GM21737 (cell line): Measurements from ENCODE around the gene RHEB.
"Not testable (repeated sequence)": the region's sequence is repeated elsewhere in the genome, so short reads cannot be mapped to it uniquely, and the experiment has no call there.

ENCODE experiments used
- ATAC-seq: cut with Tn5 transposase; IDR thresholded peaks from one replicate; pipeline ENCODE4 v1.9.1; 2021; ENCODE audit warnings: mild to moderate bottlenecking, moderate library complexity; ENCODE audit not compliant: unreplicated experiment

The RHEB gene

GRCh38 chr7:151536178-151536577, 16.5 kb upstream of the RHEB start:
- ATAC-seq, result not testable (repeated sequence)

- ATAC-seq, result no peak
Measured at GRCh38 chr7:151529842-151530241, 10.1 kb upstream of the RHEB start.

- ATAC-seq, result no peak
Measured at GRCh38 chr7:151524845-151525244, 5.2 kb upstream of the RHEB start.

GRCh38 chr7:151524331-151524730, 4.6 kb upstream of the RHEB start:
- ATAC-seq, result no peak

- peak; percentile 0 for ATAC-seq
Measured at GRCh38 chr7:151520419-151521261, 945 bp upstream of the RHEB start.

GRCh38 chr7:151518947-151519764, 539 bp downstream of the RHEB start:
- peak; percentile 48 for ATAC-seq

GRCh38 chr7:151518105-151518946, 1.4 kb downstream of the RHEB start:
- no peak for ATAC-seq

GRCh38 chr7:151517601-151518104, 2.0 kb downstream of the RHEB start:
- no peak for ATAC-seq

- ATAC-seq, result no peak
Measured at GRCh38 chr7:151515276-151515565, 4.5 kb downstream of the RHEB start.

GRCh38 chr7:151514461-151515275, 5.0 kb downstream of the RHEB start:
- no peak for ATAC-seq

GRCh38 chr7:151513133-151513532, 6.6 kb downstream of the RHEB start:
- no peak for ATAC-seq

- no peak for ATAC-seq
Measured at GRCh38 chr7:151512353-151512752, 7.3 kb downstream of the RHEB start.

- no peak for ATAC-seq
Measured at GRCh38 chr7:151511946-151512345, 7.7 kb downstream of the RHEB start.

- ATAC-seq, result no peak
Measured at GRCh38 chr7:151511270-151511669, 8.4 kb downstream of the RHEB start.

- no peak for ATAC-seq
Measured at GRCh38 chr7:151509670-151510333, 9.9 kb downstream of the RHEB start.

GRCh38 chr7:151508991-151509390, 10.7 kb downstream of the RHEB start:
- ATAC-seq, result no peak

GRCh38 chr7:151507806-151508205, 11.9 kb downstream of the RHEB start:
- no peak for ATAC-seq

GRCh38 chr7:151506901-151507382, 12.8 kb downstream of the RHEB start:
- ATAC-seq, result no peak

GRCh38 chr7:151505836-151506468, 13.7 kb downstream of the RHEB start:
- ATAC-seq, result no peak
